Activated CD8-positive, alpha-beta memory T cell treated with anti-CD3 and anti-CD28 coated beads, Interleukin-2, amount 50 U/mL, for 24 hours (primary cell): ENCODE data around the gene CS.
"Not testable (repeated sequence)": the region's sequence is repeated elsewhere in the genome, so short reads cannot be mapped to it uniquely, and the experiment has no call there.

ENCODE experiments used
- DNase-seq: peaks from one replicate; pipeline ENCODE4 v3.0.0-alpha.2; 2020; ENCODE audit errors: extremely low read depth

Gene CS

GRCh38 chr12:56321027-56321426 lies 20.9 kb upstream of the CS start:
- DNase-seq, result no peak

DNA sequence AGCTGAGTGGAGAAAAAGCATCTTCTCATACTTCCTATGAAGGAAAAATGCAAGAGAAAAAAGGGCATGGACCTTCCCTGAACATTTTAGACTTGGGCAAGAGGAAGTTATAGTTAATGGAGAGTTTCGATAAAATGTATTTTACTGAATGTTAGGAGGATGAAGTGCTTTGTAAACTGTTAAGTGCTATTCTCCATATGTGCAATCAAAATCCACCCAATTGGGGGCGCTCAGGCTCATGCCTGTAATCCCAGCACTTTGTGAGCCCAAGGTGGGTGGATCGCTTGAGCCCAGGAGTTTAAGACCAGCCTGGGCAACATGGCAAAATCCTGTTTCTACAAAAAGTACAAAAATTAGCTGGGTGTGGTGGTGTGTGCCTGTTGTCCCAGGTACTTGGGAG lies 17.5 kb upstream of the CS start:
- no peak for DNase-seq

GRCh38 chr12:56315622-56316473 lies 15.7 kb upstream of the CS start, which contains the start of gene CNPY2:
CNPY2 (minus strand) TSS chr12:56315988; CDS start chr12:56315217, 771 bp downstream.
- peak; percentile 85 for DNase-seq

DNA sequence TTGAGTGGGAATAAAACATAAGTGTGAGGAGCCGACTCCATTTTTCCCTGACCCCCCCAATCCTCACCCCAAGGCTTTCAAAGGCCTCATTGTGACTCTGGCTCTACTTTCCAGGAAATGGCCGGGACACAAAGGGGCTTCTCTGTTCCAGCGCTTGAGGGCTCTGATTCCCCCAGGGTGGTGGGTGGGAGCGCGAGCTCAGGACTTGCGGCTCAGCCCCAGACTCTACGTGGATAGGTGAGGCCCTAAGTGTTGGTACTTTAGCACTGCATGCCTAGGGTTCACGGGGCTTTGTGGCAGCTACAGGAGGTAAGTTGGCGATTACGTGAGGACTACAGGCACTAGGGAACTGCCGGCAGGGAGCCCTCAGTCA lies 15.1 kb upstream of the CS start:
- no peak for DNase-seq

- no peak for DNase-seq
Observed at GRCh38 chr12:56311003-56311402, 10.9 kb upstream of the CS start.

GRCh38 chr12:56308714-56309113 lies 8.6 kb upstream of the CS start:
- DNase-seq, result no peak

GRCh38 chr12:56307221-56307965 lies 7.3 kb upstream of the CS start:
- no peak for DNase-seq

- DNase-seq, result no peak
Observed at GRCh38 chr12:56304872-56305590, 4.9 kb upstream of the CS start.

DNA sequence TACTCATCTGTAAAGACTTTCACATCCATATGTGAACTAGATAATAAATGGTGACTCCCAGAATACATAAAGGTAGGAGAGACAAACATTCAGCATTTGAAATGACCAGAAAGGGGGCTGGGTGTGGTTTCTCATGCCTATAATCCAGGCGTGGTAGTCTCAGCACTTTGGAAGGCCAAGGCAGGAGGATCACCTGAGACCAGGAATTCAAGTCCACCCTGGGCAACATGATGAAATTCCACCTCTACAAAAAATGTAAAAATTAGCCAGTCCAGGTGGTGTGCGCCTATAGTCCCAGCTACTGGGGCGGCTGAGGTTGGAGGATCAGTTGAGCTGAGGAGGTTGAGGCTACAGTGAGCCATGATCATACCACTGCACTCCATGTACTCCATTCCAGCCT lies 4.1 kb upstream of the CS start:
- no peak for DNase-seq

GRCh38 chr12:56300644-56301464 lies 724 bp upstream of the CS start:
- no peak for DNase-seq

DNA sequence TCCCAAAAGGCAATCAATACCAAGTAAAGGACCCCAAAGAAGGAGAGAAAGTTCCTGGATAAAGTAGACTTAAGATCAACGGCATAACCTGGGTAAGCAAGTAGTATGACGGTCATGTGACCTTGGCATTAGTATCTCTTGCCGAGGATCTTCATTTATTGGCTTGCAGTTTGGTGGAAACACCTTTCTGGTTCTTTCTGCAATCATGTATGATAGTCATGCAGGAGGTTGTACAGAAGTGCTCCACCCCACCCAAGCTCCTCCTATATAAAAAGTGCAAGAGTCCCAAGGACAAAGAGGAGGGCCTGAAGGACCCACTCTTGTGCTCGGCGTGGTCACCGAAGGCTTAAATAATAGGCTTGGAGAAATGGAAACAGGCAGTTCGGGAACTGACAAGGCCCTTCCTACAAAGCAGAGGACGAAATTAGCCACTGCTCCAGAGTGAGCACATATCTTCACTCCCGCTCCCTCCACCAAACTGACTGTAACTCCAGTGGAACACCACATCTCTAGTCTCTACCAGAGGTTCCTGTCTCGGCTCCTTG lies 750 bp downstream of the CS start:
- no peak for DNase-seq

GRCh38 chr12:56298828-56299227 lies 1.3 kb downstream of the CS start:
- no peak for DNase-seq

- DNase-seq, result no peak
Observed at GRCh38 chr12:56297400-56297799, 2.7 kb downstream of the CS start.

GRCh38 chr12:56296295-56296694 lies 3.8 kb downstream of the CS start:
- no peak for DNase-seq

DNA sequence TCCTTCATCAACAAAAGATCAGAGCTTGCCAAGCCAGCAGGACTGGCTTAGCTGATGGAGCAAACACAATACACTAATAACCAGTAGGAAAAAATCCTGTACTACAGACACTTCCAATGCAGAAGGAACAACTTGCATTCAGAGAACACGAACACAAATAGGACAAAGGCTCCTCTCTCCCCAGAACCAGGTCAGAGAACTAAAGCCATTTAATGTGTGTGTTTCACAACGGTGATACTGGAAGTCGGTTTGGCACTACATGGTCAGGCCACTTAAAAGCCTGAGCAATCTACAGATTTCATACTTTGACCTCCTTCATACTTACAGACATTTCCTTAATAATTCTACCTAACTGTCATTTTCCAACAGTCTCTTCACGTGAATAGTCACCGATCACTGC lies 6.3 kb downstream of the CS start:
- DNase-seq, result no peak

DNA sequence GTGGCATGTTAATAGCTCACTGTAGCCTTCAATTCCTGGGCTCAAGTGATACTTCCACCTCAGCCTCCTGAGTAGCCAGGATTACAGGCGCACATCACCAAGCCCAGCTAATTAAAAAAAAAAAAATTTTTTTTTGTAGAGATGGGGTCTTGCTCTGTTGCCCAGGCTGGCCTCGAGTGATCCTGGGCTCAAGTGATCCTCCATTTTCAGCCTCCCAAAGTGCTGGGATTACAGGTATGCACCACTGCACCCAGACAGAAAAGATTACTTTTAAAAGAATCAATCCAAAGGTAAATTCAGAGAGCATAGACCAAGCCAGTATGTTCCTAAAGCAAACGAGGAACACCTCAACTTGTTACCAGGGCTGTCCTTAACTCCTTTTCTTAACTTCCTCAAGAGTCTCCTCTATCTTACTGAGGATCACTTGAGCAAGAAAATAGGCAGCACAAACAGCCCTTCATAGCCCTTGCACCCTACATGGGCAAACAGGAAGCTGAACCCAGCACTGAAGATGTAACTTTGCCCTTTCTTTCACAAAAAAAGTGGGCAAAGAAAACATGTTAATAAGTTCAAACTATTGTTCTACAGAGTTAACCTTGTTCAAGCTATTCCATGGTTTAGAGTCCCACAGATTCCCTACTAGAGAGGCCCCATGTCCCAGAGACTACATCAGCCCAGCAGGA lies 11.3 kb downstream of the CS start:
- no peak for DNase-seq

- no peak for DNase-seq
Observed at GRCh38 chr12:56286044-56286830, 13.9 kb downstream of the CS start.

- not testable (repeated sequence) for DNase-seq
Observed at GRCh38 chr12:56284263-56284662, 15.9 kb downstream of the CS start.

GRCh38 chr12:56282579-56282978 lies 17.6 kb downstream of the CS start:
- no peak for DNase-seq

- DNase-seq, result no peak
Observed at GRCh38 chr12:56282030-56282429, 18.1 kb downstream of the CS start.
